ENCODE measurements around the gene COL27A1. TPM values are rescaled to one million over a fixed set of nuclear protein-coding genes. Genes with fewer than 3 reads are reported as not detected.
A peak's percentile ranks its signal among the peaks of the same experiment; 100 is the strongest.

The COL27A1 gene
- total RNA-seq, 1 donor from 2014 or later = 65.1 TPM

GRCh38 chr9:114357360-114357759, 202.0 kb downstream of the COL27A1 start:
- no peaks in the 10 kb centered on the region for H3K9me3 Mint-ChIP-seq
- no peak overlapping the region for H3K4me3 Mint-ChIP-seq
- H3K27me3 Mint-ChIP-seq = no peaks in the 10 kb centered on the region
- no peaks in the 10 kb centered on the region for H3K4me1 Mint-ChIP-seq (ENCODE audit: unreplicated experiment)
- TF ChIP-seq, protein P1, sequence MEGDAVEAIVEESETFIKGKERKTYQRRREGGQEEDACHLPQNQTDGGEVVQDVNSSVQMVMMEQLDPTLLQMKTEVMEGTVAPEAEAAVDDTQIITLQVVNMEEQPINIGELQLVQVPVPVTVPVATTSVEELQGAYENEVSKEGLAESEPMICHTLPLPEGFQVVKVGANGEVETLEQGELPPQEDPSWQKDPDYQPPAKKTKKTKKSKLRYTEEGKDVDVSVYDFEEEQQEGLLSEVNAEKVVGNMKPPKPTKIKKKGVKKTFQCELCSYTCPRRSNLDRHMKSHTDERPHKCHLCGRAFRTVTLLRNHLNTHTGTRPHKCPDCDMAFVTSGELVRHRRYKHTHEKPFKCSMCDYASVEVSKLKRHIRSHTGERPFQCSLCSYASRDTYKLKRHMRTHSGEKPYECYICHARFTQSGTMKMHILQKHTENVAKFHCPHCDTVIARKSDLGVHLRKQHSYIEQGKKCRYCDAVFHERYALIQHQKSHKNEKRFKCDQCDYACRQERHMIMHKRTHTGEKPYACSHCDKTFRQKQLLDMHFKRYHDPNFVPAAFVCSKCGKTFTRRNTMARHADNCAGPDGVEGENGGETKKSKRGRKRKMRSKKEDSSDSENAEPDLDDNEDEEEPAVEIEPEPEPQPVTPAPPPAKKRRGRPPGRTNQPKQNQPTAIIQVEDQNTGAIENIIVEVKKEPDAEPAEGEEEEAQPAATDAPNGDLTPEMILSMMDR (conservative IDR thresholded peaks at IDR 0.05) = no peak
- DNase-seq (ENCODE audit: extremely low spot score, unreplicated experiment) = no peak
- peaks cover 14% of the 10 kb centered on the region for H3K36me3 Mint-ChIP-seq
- no peak overlapping the region for H3K27ac Mint-ChIP-seq

GRCh38 chr9:114357911-114358328, 202.6 kb downstream of the COL27A1 start:
- H3K27ac Mint-ChIP-seq = no peak overlapping the region
- no peak overlapping the region for H3K4me3 Mint-ChIP-seq
- H3K36me3 Mint-ChIP-seq = peaks cover 14% of the 10 kb centered on the region
- H3K4me1 Mint-ChIP-seq (ENCODE audit: unreplicated experiment) = no peaks in the 10 kb centered on the region
- H3K27me3 Mint-ChIP-seq = no peaks in the 10 kb centered on the region
- no peak for DNase-seq (ENCODE audit: extremely low spot score, unreplicated experiment)
- H3K9me3 Mint-ChIP-seq = no peaks in the 10 kb centered on the region
- TF ChIP-seq, protein P1 (conservative IDR thresholded peaks at IDR 0.05) = no peak

- Mint-ChIP-seq H3K9me3 (no peaks in the 10 kb centered on the region), H3K36me3 (peaks cover 16% of the 10 kb centered on the region), H3K4me1 (ENCODE audit: unreplicated experiment) (no peaks in the 10 kb centered on the region), H3K27me3 (no peaks in the 10 kb centered on the region), H3K27ac (no peak overlapping the region), H3K4me3 (no peak overlapping the region)
- TF ChIP-seq, protein P1 (conservative IDR thresholded peaks at IDR 0.05) = no peak
- no peak for DNase-seq (ENCODE audit: extremely low spot score, unreplicated experiment)
Observed at GRCh38 chr9:114359801-114360200, 204.5 kb downstream of the COL27A1 start.

DNA sequence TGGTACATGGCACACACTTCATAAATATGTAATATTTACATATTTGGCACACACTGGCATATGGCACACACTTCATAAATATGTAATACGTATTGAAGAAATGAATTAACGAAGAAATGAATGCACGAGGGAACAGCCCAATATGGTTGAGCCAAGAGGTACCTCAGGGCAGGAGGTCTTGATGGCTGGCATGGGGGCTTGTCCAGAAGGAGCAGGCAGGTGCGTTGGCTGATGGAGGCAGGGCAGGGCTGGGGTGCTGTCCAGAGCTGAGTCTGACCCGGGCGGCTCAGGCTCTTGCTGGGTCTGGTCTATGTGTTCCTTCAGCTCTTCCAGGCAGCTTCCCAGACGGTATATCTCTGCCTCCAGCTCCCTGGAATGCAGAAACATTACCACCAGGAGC, 206.2 kb downstream of the COL27A1 start:
- H3K4me1 Mint-ChIP-seq (ENCODE audit: unreplicated experiment) = no peaks in the 10 kb centered on the region
- no peak for DNase-seq (ENCODE audit: extremely low spot score, unreplicated experiment)
- TF ChIP-seq, protein P1 (conservative IDR thresholded peaks at IDR 0.05) = no peak
- no peak overlapping the region for H3K27ac Mint-ChIP-seq
- peaks cover 18% of the 10 kb centered on the region for H3K36me3 Mint-ChIP-seq
- H3K27me3 Mint-ChIP-seq = no peaks in the 10 kb centered on the region
- H3K9me3 Mint-ChIP-seq = no peaks in the 10 kb centered on the region
- H3K4me3 Mint-ChIP-seq = no peak overlapping the region

Small RNA genes within 50 kb of the gene (microRNA-seq; reads per million reads assigned to microRNA genes)
- gene MIR455 = 1,990 reads per million, percentile 86 among the genes with 10 or more reads in this experiment

Other genes with a start within 250 kb of the COL27A1 start
- 110 and 230 TPM in 2 replicates for gene AMBP, start 77.2 kb upstream of the COL27A1 start, total RNA-seq (ENCODE audit: low replicate concordance)
- 33.2 and 35.9 TPM in 2 replicates for gene KIF12, start 56.2 kb upstream of the COL27A1 start, total RNA-seq (ENCODE audit: low replicate concordance)
- 0.65 and 1.6 TPM in 2 replicates for gene ORM1, start 167.6 kb downstream of the COL27A1 start, total RNA-seq (ENCODE audit: low replicate concordance)
- not detected in 2 replicates for gene ORM2, start 174.3 kb downstream of the COL27A1 start, total RNA-seq (ENCODE audit: low replicate concordance)
- gene AKNA, start 232.4 kb downstream of the COL27A1 start, total RNA-seq (ENCODE audit: low replicate concordance) = 11.5 and 14.0 TPM in 2 replicates

Measured in type B pancreatic cell (in vitro differentiated cells).